ENCODE results near the gene AUTS2. TPM values are rescaled to one million over a fixed set of nuclear protein-coding genes. Genes with fewer than 3 reads are reported as not detected.

AUTS2 gene
- total RNA-seq, 1 experiment from 2014 or later, result 0.11 TPM

- in situ Hi-C loops (cut with HindIII; ENCODE audit: low pct_unique_long_range_greater_than_20kb, low sequenced_read_pairs), result no loop called here
- no peak for DNase-seq (ENCODE audit: low read depth, low spot score)
Measured at GRCh38 chr7:69714886-69715576, 116.8 kb downstream of the AUTS2 start.

- in situ Hi-C loops (cut with HindIII; ENCODE audit: low pct_unique_long_range_greater_than_20kb, low sequenced_read_pairs), result no loop called here
- no peak for DNase-seq (ENCODE audit: low read depth, low spot score)
Measured at GRCh38 chr7:69717221-69717620, 118.9 kb downstream of the AUTS2 start.

- no peak for DNase-seq (ENCODE audit: low read depth, low spot score)
- in situ Hi-C loops (cut with HindIII; ENCODE audit: low pct_unique_long_range_greater_than_20kb, low sequenced_read_pairs), result no loop called here
Measured at GRCh38 chr7:69719717-69720116, 121.4 kb downstream of the AUTS2 start.

DNA sequence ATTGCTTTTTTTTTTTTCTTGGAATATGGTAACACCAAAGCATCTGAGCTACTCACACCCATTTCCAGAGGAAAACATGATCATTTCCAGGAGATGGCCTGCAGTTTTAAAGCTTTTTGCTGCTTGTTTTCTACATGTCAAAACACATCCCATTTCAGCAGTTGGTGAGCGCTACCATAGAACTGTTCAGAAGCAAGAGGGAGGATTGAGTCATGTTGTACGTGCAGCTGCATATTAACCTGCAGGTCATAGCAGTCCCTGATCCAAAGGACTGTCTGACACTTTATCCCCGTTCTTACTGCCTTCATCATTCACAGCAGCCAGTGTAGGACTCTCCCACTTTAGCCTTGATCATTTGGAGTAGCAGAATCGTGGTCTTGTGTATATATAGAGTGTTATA, 124.6 kb downstream of the AUTS2 start:
- DNase-seq (ENCODE audit: low read depth, low spot score), result no peak
- in situ Hi-C loops (cut with HindIII; ENCODE audit: low pct_unique_long_range_greater_than_20kb, low sequenced_read_pairs), result no loop called here

- in situ Hi-C loops (cut with HindIII; ENCODE audit: low pct_unique_long_range_greater_than_20kb, low sequenced_read_pairs), result no loop called here
- DNase-seq (ENCODE audit: low read depth, low spot score), result no peak
Measured at GRCh38 chr7:69723663-69724062, 125.4 kb downstream of the AUTS2 start.

DNA sequence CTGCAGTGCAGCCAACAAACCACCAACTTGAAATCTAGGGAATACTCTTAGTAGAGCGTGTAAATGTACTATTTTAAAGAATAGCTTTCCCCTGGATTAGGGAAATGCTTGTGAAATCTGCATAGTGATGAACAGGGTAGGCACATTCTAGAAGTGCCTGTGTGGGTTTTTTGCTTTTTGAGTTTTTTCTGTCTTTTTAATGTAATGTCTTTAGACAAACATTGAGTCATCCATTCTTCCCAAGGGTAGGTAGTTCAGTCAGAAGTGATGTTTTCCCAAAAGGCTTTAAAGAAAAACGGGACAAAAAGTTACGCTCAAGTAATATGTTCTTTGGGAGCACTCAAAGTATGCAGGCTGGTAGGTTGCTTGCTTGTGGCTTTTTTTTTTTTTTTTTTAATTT, 130.0 kb downstream of the AUTS2 start:
- DNase-seq (ENCODE audit: low read depth, low spot score), result no peak
- in situ Hi-C loops (cut with HindIII; ENCODE audit: low pct_unique_long_range_greater_than_20kb, low sequenced_read_pairs), result no loop called here

GRCh38 chr7:69732203-69732602, 133.9 kb downstream of the AUTS2 start:
- in situ Hi-C loops (cut with HindIII; ENCODE audit: low pct_unique_long_range_greater_than_20kb, low sequenced_read_pairs), result no loop called here
- no peak for DNase-seq (ENCODE audit: low read depth, low spot score)

GRCh38 chr7:69735582-69735981, 137.3 kb downstream of the AUTS2 start:
- in situ Hi-C loops (cut with HindIII; ENCODE audit: low pct_unique_long_range_greater_than_20kb, low sequenced_read_pairs), result no loop called here
- DNase-seq (ENCODE audit: low read depth, low spot score), result no peak

- no peak for DNase-seq (ENCODE audit: low read depth, low spot score)
- in situ Hi-C loops (cut with HindIII; ENCODE audit: low pct_unique_long_range_greater_than_20kb, low sequenced_read_pairs), result no loop called here
Measured at GRCh38 chr7:69736126-69736810, 138.0 kb downstream of the AUTS2 start.

DNA sequence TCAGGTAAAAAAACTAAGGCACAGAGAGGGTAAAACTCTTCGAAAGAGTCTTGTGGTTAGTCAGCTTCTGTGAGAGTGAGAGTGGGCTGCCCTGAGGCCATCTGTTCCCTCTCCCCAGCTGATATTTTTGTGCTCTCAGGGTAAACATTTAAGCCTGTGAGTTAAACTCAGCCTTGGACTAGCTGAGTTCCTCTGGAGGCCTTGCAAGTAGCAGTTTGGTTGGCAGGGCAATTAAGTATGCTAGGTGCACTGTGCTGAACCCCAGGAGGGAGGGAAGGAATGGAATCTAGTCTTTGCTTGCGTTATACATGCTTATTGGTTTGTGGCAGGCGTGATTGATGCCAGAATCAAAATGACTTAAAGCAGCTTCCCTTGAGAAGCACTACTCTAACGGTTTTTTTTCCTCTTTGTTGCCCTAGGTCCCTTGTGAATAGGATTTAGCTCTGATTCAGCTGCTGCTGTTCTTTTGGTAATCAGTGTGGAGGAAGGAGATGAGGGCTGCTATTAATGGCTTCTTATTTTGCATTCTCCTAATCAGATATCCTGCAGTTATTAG, 140.2 kb downstream of the AUTS2 start:
- no peak for DNase-seq (ENCODE audit: low read depth, low spot score)
- in situ Hi-C loops (cut with HindIII; ENCODE audit: low pct_unique_long_range_greater_than_20kb, low sequenced_read_pairs), result no loop called here

- no peak for DNase-seq (ENCODE audit: low read depth, low spot score)
- in situ Hi-C loops (cut with HindIII; ENCODE audit: low pct_unique_long_range_greater_than_20kb, low sequenced_read_pairs), result no loop called here
Measured at GRCh38 chr7:69739190-69739589, 140.9 kb downstream of the AUTS2 start.

DNA sequence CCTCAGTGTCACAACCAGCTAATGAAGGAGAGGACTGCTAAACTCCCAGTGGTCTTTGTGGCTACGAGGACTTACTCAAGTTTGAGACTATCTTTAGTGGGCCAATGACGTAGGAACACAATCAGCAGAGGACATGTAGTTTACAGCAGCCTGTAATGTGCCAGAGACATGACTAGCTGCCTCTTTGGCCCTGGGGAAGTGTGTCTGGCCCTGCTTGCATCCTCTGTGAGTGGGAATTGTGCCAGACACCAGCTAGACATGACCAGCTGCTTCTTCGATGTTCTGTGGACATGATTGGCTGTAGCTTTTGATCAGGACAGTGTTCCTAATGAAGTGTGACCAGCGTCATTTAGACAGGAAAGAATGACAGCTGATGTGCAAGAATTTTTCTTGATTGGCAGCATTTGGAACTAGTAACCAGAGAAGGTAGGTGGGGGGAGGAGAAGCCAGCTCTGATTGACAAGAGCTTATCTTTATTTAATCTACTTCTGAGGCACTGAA, 141.7 kb downstream of the AUTS2 start:
- in situ Hi-C loops (cut with HindIII; ENCODE audit: low pct_unique_long_range_greater_than_20kb, low sequenced_read_pairs), result no loop called here
- no peak for DNase-seq (ENCODE audit: low read depth, low spot score)

DNA sequence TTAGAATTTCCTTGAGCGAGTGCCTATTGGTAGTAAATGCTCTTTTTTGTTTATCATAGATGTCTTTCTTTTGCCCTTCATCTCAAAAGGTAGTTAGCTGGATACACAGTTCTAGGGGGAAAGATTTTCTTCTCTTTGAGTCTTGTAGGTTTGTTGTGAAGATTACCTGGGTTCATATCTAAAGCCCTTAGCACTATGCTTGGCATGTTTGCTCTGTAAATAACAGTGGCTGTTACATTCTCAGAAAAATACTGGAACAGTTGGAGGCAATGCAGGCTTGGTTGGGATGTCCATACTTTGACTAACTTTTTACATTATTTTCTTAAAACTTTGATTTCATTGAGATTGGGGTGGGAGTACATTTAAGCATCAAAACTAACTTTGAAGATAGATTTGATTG, 144.0 kb downstream of the AUTS2 start:
- in situ Hi-C loops (cut with HindIII; ENCODE audit: low pct_unique_long_range_greater_than_20kb, low sequenced_read_pairs), result no loop called here
- no peak for DNase-seq (ENCODE audit: low read depth, low spot score)

- in situ Hi-C loops (cut with HindIII; ENCODE audit: low pct_unique_long_range_greater_than_20kb, low sequenced_read_pairs), result no loop called here
- no peak for DNase-seq (ENCODE audit: low read depth, low spot score)
Measured at GRCh38 chr7:69743436-69743835, 145.2 kb downstream of the AUTS2 start.

GRCh38 chr7:69744026-69744425, 145.8 kb downstream of the AUTS2 start:
- in situ Hi-C loops (cut with HindIII; ENCODE audit: low pct_unique_long_range_greater_than_20kb, low sequenced_read_pairs), result no loop called here
- no peak for DNase-seq (ENCODE audit: low read depth, low spot score)

DNA sequence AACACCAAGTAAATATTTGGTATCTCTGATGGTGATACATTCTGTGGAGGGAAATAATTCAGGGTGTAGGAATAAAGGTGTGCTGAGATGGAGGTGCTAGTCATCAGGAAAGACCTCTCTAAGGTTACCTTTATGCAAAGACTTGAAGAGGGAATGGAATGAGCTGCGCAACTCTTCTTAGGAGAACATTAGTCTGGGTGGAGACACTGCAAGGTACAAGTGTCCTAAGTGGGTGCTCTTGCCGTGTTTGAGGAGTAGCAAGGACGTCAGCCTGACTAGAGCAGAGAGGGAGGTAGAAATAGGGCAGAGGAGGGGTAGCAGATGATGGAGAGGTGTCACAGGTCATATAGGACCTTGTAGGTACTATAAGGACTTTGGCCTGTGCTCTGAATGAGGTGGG, 148.1 kb downstream of the AUTS2 start:
- no peak for DNase-seq (ENCODE audit: low read depth, low spot score)
- in situ Hi-C loops (cut with HindIII; ENCODE audit: low pct_unique_long_range_greater_than_20kb, low sequenced_read_pairs), result no loop called here

DNA sequence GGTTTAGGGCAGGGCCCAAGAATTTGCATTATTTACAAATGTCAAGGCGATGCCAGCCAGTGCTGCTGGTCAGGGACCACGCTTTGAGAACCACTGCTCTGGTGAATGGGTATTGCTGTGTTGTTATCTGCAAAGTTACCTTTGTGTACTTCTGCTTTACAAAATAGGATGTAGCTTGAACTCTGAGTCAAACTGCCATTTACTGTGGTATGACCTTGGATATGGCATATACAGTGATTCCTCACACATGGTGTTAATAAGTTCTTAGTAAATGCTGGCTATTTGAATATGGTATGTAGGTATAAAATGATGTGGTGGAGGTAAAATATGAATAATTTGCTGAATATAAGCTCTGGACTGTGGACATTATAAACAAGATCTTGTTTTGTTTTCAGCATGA, 148.9 kb downstream of the AUTS2 start:
- no peak for DNase-seq (ENCODE audit: low read depth, low spot score)
- in situ Hi-C loops (cut with HindIII; ENCODE audit: low pct_unique_long_range_greater_than_20kb, low sequenced_read_pairs), result no loop called here

GRCh38 chr7:69748530-69748929, 150.3 kb downstream of the AUTS2 start:
- no peak for DNase-seq (ENCODE audit: low read depth, low spot score)
- in situ Hi-C loops (cut with HindIII; ENCODE audit: low pct_unique_long_range_greater_than_20kb, low sequenced_read_pairs), result no loop called here

- no peak for DNase-seq (ENCODE audit: low read depth, low spot score)
- in situ Hi-C loops (cut with HindIII; ENCODE audit: low pct_unique_long_range_greater_than_20kb, low sequenced_read_pairs), result no loop called here
Measured at GRCh38 chr7:69749372-69749979, 151.2 kb downstream of the AUTS2 start.
